ENCODE measurements around the gene CFAP221.

CFAP221 gene

GRCh38 chr2:119647440-119648169 is 103.4 kb downstream of the CFAP221 start:
- no peak for DNase-seq

- DNase-seq: no peak
These were observed 105.2 kb downstream of the CFAP221 start for GRCh38 chr2:119649364-119649917.

GRCh38 chr2:119650206-119650605 is 106.0 kb downstream of the CFAP221 start:
- DNase-seq: no peak

GRCh38 chr2:119650846-119651370 is 106.7 kb downstream of the CFAP221 start:
- DNase-seq: no peak

GRCh38 chr2:119657466-119658145 is 113.4 kb downstream of the CFAP221 start:
- DNase-seq: no peak

GRCh38 chr2:119659601-119660342 is 115.5 kb downstream of the CFAP221 start:
- peak; percentile 37 for DNase-seq

GRCh38 chr2:119660343-119660658 is 116.1 kb downstream of the CFAP221 start:
- DNase-seq: no peak

GRCh38 chr2:119662297-119662696 is 118.0 kb downstream of the CFAP221 start:
- no peak for DNase-seq

GRCh38 chr2:119668546-119668945 is 124.3 kb downstream of the CFAP221 start:
- DNase-seq: no peak

- no peak for DNase-seq
These were observed 126.8 kb downstream of the CFAP221 start for GRCh38 chr2:119671016-119671415.

- DNase-seq: no peak
These were observed 127.5 kb downstream of the CFAP221 start for GRCh38 chr2:119671752-119672151.

GRCh38 chr2:119672161-119672862 is 128.1 kb downstream of the CFAP221 start:
- DNase-seq: no peak

GRCh38 chr2:119673796-119674195 is 129.5 kb downstream of the CFAP221 start:
- DNase-seq: no peak

- no peak for DNase-seq
These were observed 130.7 kb downstream of the CFAP221 start for GRCh38 chr2:119674711-119675500.

GRCh38 chr2:119678021-119678656 is 133.9 kb downstream of the CFAP221 start:
- DNase-seq: peak; percentile 96

GRCh38 chr2:119679526-119679837 is 135.2 kb downstream of the CFAP221 start:
- no peak for DNase-seq

- no peak for DNase-seq
These were observed 135.6 kb downstream of the CFAP221 start for GRCh38 chr2:119679846-119680245.

- no peak for DNase-seq
These were observed 136.4 kb downstream of the CFAP221 start for GRCh38 chr2:119680457-119681202.

GRCh38 chr2:119681203-119681867 is 137.1 kb downstream of the CFAP221 start:
- no peak for DNase-seq

- no peak for DNase-seq
These were observed 137.6 kb downstream of the CFAP221 start for GRCh38 chr2:119681868-119682220.
